Measurements from ENCODE around the gene ENO4.

ENO4 gene

GRCh38 chr10:116840389-116841075 lies 8.8 kb upstream of the ENO4 start:
- no peaks in the 10 kb centered on the region for H3K9me3 Mint-ChIP-seq
- peaks cover 7% of the 10 kb centered on the region for H3K27me3 Mint-ChIP-seq (ENCODE audit: low read depth)
- H3K36me3 Mint-ChIP-seq (ENCODE audit: low read depth): no peaks in the 10 kb centered on the region

DNA sequence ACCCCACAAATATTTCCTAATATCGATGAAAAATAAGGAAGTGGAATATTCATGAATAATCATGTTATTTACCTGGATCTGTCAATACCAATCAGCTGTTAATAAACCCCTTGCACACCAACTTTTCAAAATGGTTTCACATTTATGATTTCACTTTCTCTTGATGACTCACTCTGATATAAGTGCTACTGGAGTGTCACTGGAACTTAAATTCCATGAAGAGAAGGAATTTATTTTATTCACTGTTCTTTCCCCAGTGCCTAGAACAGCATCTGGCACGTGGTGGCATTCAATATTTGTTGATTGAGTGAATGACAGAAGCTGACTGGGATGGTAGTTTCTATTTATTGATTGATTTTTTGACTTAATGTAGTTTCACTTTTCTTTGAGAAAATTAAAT lies 3.5 kb upstream of the ENO4 start:
- H3K36me3 Mint-ChIP-seq (ENCODE audit: low read depth): no peaks in the 10 kb centered on the region
- no peak overlapping the region for H3K4me3 Mint-ChIP-seq
- H3K27ac Mint-ChIP-seq: no peak overlapping the region
- no peaks in the 10 kb centered on the region for H3K9me3 Mint-ChIP-seq
- peaks cover 9% of the 10 kb centered on the region for H3K4me1 Mint-ChIP-seq (ENCODE audit: low read depth)
- peaks cover 43% of the 10 kb centered on the region for H3K27me3 Mint-ChIP-seq (ENCODE audit: low read depth)

More at GRCh38 chr10:116840389-116841075, 8.8 kb upstream of the ENO4 start:
- Mint-ChIP-seq H3K27ac (no peak overlapping the region), H3K4me1 (ENCODE audit: low read depth) (no peaks in the 10 kb centered on the region), H3K4me3 (no peak overlapping the region)

DNA sequence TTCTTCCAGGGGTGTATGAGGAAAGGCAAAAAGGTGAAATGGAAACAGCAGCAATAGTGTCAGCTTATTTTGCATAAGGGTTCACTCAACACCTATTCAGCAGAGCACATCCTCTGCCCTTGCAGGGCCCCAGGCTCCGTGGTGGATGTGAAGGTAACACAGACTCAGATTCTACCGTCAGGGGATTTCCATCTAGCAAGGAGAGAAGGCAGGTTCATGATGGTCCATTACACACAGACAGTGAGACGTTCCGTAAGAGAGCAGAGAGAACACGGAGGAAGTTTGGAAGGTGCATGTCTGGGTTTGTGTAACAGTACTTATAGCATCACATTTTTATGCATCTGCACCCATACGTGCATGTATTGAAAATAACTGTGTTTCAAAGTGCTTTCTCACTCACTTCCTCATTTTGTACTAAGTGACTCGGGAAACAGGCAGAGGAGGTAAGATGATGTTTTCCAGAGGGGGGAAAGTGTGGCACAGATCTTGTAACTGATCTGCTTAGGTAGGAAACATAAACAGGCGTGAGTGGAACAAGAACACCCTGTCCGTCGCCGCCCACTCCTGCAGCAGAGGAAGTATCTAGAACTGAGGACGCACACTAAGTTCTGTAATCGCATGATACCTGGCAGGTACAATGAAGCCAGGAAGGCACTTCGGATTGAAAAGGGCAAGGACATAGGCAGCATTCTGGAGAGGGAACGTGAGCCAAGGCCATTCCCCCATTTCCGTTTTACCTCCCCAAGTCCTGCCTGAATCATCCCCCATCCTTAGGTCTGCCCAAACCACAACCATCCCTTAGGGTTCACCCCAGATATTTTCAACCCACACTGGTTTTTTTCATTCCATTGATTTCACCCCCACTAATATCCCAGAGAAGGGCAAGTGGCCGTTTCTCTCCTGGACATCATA lies 1.0 kb upstream of the ENO4 start:
- Mint-ChIP-seq H3K36me3 (ENCODE audit: low read depth) (no peaks in the 10 kb centered on the region), H3K9me3 (no peaks in the 10 kb centered on the region), H3K27ac (no peak overlapping the region), H3K4me3 (no peak overlapping the region), H3K4me1 (ENCODE audit: low read depth) (peaks cover 9% of the 10 kb centered on the region), H3K27me3 (ENCODE audit: low read depth) (peaks cover 50% of the 10 kb centered on the region)

- Mint-ChIP-seq H3K27ac (no peak overlapping the region), H3K27me3 (ENCODE audit: low read depth) (peaks cover 50% of the 10 kb centered on the region), H3K4me3 (no peak overlapping the region)
These were observed 403 bp upstream of the ENO4 start for GRCh38 chr10:116848944-116849247.

DNA sequence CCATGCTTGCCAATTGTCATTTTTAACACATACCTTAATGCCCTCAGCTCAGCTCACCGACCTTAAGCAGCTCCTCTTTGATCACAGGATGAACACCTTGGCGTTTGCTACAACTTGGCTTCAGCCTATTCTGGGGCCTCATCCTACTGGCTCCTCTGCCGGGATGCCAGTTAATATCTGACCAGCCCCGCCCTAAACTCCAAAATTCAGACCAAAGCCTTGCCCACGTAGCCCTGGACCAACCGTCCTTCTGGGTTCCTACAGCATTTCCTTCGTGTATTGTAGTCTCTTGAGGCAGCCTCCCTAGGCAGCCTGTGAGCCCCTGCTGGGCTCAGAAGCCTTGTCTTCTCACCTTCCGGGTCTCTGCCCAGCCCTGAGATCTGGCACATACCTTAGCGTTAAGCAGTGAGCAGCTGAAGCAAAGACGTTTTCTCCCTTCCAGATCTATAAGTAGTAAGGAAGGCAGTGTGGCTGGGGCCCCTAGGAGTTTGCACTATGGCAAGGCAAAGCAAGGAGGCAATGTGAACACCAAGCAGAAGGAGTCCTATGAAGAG lies 836 bp downstream of the ENO4 start:
- H3K9me3 Mint-ChIP-seq: no peaks in the 10 kb centered on the region
- no peaks in the 10 kb centered on the region for H3K36me3 Mint-ChIP-seq (ENCODE audit: low read depth)
- no peak overlapping the region for H3K4me3 Mint-ChIP-seq
- H3K4me1 Mint-ChIP-seq (ENCODE audit: low read depth): peaks cover 9% of the 10 kb centered on the region
- H3K27ac Mint-ChIP-seq: no peak overlapping the region
- peaks cover 47% of the 10 kb centered on the region for H3K27me3 Mint-ChIP-seq (ENCODE audit: low read depth)

More at GRCh38 chr10:116848944-116849247, 403 bp upstream of the ENO4 start:
- no peaks in the 10 kb centered on the region for H3K36me3 Mint-ChIP-seq (ENCODE audit: low read depth)
- H3K4me1 Mint-ChIP-seq (ENCODE audit: low read depth): peaks cover 9% of the 10 kb centered on the region
- H3K9me3 Mint-ChIP-seq: no peaks in the 10 kb centered on the region

GRCh38 chr10:116852246-116852645 lies 2.9 kb downstream of the ENO4 start:
- peaks cover 41% of the 10 kb centered on the region for H3K27me3 Mint-ChIP-seq (ENCODE audit: low read depth)
- H3K4me1 Mint-ChIP-seq (ENCODE audit: low read depth): peaks cover 9% of the 10 kb centered on the region
- H3K36me3 Mint-ChIP-seq (ENCODE audit: low read depth): no peaks in the 10 kb centered on the region
- no peak overlapping the region for H3K4me3 Mint-ChIP-seq
- no peaks in the 10 kb centered on the region for H3K9me3 Mint-ChIP-seq
- H3K27ac Mint-ChIP-seq: no peak overlapping the region

GRCh38 chr10:116853287-116853686 lies 4.0 kb downstream of the ENO4 start:
- Mint-ChIP-seq H3K4me3 (no peak overlapping the region), H3K4me1 (ENCODE audit: low read depth) (peaks cover 5% of the 10 kb centered on the region), H3K27me3 (ENCODE audit: low read depth) (peaks cover 33% of the 10 kb centered on the region), H3K36me3 (ENCODE audit: low read depth) (no peaks in the 10 kb centered on the region), H3K27ac (no peak overlapping the region), H3K9me3 (peaks cover 4% of the 10 kb centered on the region)

GRCh38 chr10:116853701-116854100 lies 4.4 kb downstream of the ENO4 start:
- no peak overlapping the region for H3K27ac Mint-ChIP-seq
- peaks cover 29% of the 10 kb centered on the region for H3K27me3 Mint-ChIP-seq (ENCODE audit: low read depth)
- peaks cover 2% of the 10 kb centered on the region for H3K4me1 Mint-ChIP-seq (ENCODE audit: low read depth)
- H3K4me3 Mint-ChIP-seq: no peak overlapping the region
- peaks cover 4% of the 10 kb centered on the region for H3K9me3 Mint-ChIP-seq
- no peaks in the 10 kb centered on the region for H3K36me3 Mint-ChIP-seq (ENCODE audit: low read depth)

DNA sequence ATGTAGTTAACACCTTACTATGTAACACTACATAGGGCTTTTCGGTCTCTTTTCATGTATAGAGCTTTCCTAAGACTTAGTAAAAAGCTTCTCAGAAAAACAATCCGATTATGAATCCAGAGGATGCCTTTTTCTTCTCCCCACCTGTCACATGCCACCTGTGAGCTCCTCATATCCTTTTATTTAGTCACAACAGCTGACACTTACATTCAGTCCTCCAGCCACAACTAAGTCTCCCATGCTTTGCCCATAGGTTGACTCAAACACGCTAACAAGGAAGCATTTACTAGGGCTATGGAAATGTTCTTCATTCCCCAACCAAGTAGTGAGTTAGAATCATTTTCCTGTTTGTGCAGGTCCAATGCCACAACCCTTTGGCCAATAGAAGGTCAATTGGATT lies 7.9 kb downstream of the ENO4 start:
- Mint-ChIP-seq H3K27me3 (ENCODE audit: low read depth) (peaks cover under 1% of the 10 kb centered on the region), H3K4me3 (no peak overlapping the region), H3K9me3 (peaks cover 4% of the 10 kb centered on the region), H3K27ac (no peak overlapping the region), H3K36me3 (ENCODE audit: low read depth) (no peaks in the 10 kb centered on the region), H3K4me1 (ENCODE audit: low read depth) (no peaks in the 10 kb centered on the region)

GRCh38 chr10:116861796-116862195 lies 12.5 kb downstream of the ENO4 start:
- no peaks in the 10 kb centered on the region for H3K27me3 Mint-ChIP-seq (ENCODE audit: low read depth)
- H3K27ac Mint-ChIP-seq: no peak overlapping the region
- no peak overlapping the region for H3K4me3 Mint-ChIP-seq
- peaks cover 4% of the 10 kb centered on the region for H3K9me3 Mint-ChIP-seq
- no peaks in the 10 kb centered on the region for H3K36me3 Mint-ChIP-seq (ENCODE audit: low read depth)
- H3K4me1 Mint-ChIP-seq (ENCODE audit: low read depth): no peaks in the 10 kb centered on the region

DNA sequence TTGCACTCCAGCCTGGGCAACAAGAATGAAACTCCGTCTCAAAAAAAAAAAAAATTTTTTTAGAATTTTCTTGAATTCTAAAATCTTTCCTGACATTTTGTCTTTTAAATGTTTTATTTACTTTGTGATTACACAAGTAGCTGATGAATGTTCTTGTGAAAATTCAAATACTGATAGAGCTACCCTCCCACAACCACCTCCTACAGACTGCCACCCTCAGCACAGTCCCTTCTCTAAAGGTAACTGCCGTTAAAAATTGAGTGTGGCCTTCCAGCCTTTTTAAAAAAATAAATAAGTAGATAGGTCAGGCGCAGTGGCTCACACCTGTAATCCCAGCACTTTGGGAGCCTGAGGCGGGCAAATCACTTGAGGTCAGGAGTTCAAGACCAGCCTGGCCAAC lies 15.1 kb downstream of the ENO4 start:
- Mint-ChIP-seq H3K27me3 (ENCODE audit: low read depth) (no peaks in the 10 kb centered on the region), H3K27ac (no peak overlapping the region), H3K36me3 (ENCODE audit: low read depth) (no peaks in the 10 kb centered on the region), H3K4me3 (no peak overlapping the region), H3K4me1 (ENCODE audit: low read depth) (no peaks in the 10 kb centered on the region), H3K9me3 (no peaks in the 10 kb centered on the region)

DNA sequence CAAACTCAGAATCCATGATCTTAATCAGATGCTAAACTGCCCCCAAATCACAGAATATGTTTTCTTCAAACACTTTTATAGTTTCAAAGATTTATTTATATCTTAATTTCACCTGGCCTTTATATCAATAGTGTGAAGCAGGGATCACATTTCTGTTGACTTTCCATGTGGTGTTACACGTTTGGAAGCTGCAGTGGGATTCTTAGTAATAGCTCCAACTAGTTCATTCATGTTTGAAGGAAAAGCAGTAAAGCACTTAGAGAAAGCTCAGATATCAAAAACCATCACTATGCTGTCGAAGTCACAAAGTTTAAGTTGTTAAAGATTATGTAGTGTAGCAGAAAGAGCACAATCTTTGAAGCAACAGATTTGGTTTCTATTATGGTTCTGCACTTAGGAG lies 16.8 kb downstream of the ENO4 start:
- Mint-ChIP-seq H3K36me3 (ENCODE audit: low read depth) (no peaks in the 10 kb centered on the region), H3K4me1 (ENCODE audit: low read depth) (no peaks in the 10 kb centered on the region), H3K9me3 (no peaks in the 10 kb centered on the region), H3K4me3 (no peak overlapping the region), H3K27ac (no peak overlapping the region), H3K27me3 (ENCODE audit: low read depth) (no peaks in the 10 kb centered on the region)

DNA sequence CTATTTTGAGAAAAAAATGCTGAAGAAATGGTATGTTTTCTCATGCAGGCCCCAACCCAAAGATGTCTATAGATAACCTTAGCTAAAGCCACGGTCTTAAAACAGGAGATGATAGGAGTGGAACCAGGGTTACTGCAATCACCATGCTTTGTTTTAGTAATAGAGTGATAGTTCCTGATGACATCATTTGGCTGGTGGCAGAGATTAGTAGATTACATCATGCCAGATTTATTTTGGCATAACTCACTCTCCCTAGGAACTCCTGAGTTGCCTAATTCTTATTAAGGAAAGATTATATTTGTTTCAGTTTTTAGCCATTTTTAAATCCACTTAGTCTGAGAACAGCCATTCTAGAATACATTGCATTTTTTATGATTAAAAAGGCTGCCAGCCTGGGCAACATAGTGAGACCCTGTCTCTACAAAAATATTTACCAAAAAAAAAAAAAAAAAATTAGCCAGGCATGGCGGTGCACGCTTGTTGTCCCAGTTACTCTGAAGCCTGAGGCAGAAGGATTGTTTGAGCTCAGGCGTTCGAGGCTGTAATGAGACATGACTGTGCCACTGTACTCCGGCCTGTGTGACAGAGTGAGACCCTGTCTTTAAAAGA lies 17.8 kb downstream of the ENO4 start:
- H3K4me3 Mint-ChIP-seq: no peak overlapping the region
- no peaks in the 10 kb centered on the region for H3K27me3 Mint-ChIP-seq (ENCODE audit: low read depth)
- H3K36me3 Mint-ChIP-seq (ENCODE audit: low read depth): no peaks in the 10 kb centered on the region
- no peaks in the 10 kb centered on the region for H3K4me1 Mint-ChIP-seq (ENCODE audit: low read depth)
- H3K9me3 Mint-ChIP-seq: no peaks in the 10 kb centered on the region
- no peak overlapping the region for H3K27ac Mint-ChIP-seq

GRCh38 chr10:116868198-116868676 lies 18.9 kb downstream of the ENO4 start:
- H3K4me3 Mint-ChIP-seq: no peak overlapping the region
- H3K9me3 Mint-ChIP-seq: no peaks in the 10 kb centered on the region

More at GRCh38 chr10:116868198-116868676, 18.9 kb downstream of the ENO4 start:
- Mint-ChIP-seq H3K36me3 (ENCODE audit: low read depth) (no peaks in the 10 kb centered on the region), H3K27me3 (ENCODE audit: low read depth) (peaks cover 4% of the 10 kb centered on the region), H3K27ac (no peak overlapping the region), H3K4me1 (ENCODE audit: low read depth) (no peaks in the 10 kb centered on the region)
